ENCODE measurements around the gene CADM2.

The CADM2 gene

DNA sequence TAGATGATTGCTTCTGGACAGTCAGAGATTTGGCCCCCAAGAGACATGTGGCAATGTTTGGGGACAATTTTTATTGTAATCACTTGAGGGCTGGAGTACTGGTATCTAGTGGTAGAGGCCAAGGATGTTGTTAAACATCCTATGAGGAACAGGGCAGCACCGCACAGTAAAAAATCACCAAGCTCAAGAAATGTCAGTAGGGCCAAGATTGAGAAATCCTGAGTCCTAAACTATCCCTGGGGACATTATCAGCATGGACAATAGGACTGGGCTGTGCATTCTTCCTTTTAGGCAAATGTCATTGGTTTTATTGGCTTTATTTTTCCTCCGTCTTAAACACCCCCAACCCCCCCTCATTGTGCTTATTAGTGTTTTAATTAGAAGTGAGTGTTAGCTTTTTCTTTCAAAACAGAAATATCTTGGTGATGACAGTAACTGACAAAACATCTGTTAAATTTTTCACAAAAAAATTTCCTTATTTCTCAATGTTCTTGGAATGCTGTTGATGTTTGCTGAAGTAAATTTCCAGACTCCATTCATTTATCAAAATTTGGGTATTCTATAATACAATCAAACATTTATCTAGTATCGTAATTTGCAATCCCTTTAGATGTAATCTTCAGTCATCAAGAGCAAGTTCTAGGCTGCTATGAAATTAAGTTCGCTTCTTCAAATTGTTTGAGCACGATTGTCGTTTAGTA, 1087.8 kb downstream of the CADM2 start:
- no peak for DNase-seq

DNA sequence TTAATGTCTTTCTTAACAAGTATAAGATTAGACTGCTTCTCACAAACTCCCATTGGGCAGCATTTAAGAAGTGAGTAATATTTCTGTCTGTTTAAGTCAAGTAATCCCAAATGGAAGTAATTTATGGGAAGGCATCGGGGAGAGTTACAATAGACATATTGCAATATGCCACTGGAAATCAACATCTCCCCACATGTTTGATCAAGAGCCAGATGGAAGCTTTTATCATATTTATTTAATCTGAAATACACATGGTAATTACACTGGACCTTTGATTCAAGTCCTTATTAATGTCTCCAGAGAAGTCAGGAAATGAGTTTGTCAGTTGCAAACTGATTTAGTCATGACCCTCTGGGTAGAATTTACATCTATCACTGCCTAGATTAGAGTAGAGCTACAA, 1088.4 kb downstream of the CADM2 start:
- DNase-seq = no peak

DNA sequence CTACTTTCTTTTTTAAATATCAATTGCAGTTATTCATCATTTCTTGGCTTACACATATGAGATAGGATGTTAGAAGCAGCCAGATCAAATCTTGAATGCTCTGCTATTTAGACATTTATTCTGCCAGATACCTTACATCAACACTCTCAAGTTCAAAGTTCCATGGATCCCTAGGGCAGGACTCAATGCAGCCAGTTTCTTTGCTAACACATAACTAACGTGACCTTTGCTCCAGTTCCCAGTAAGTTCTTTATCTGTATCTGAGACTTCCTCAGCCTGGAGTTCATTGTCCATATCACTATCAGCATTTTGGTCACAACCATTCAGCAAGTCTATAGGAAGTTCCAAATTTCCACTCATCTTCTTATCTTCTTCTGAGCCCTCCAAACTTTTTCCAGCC, 1092.3 kb downstream of the CADM2 start:
- DNase-seq = no peak

DNA sequence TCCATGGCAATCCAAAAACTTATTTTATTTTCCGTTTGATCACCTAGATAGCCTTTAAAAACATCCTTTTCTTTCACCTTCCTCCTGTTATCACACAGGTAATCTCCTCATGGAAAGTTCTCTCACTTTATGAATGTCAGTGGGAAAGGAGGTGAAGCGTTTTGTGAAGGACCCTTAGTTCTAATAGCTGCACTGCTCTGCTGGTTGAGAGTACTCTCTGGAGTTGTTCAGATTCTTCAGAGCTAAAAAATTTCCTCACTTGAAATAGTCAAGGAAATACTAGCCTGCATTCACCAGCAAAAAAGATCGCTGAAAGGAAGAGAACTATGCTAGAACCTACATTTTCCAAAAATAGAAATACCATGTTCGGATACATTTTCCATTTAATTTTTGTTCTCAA, 1097.2 kb downstream of the CADM2 start:
- no peak for DNase-seq

GRCh38 chr3:86056962-86057361, 1098.2 kb downstream of the CADM2 start:
- DNase-seq = no peak

DNA sequence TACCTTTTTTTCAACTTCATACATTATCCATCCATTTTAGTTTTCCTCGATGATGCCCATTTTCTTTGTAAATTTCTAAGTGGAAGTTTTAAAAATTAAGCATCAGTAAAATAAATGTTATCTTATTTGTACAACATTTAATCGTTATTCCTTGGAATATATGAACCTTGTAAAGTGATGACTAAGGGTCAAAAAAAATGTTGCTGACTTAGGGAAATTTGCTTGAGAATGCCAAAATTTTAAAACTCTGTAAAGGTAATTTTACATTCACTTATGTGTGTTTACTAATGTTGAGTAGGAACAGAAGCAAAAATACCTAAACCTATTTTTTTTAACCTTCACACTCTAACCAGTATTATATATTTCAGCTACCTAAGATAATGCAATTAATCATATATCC, 1115.0 kb downstream of the CADM2 start:
- DNase-seq = no peak

GRCh38 chr3:86087160-86087871, 1128.5 kb downstream of the CADM2 start:
- no peak for DNase-seq

DNA sequence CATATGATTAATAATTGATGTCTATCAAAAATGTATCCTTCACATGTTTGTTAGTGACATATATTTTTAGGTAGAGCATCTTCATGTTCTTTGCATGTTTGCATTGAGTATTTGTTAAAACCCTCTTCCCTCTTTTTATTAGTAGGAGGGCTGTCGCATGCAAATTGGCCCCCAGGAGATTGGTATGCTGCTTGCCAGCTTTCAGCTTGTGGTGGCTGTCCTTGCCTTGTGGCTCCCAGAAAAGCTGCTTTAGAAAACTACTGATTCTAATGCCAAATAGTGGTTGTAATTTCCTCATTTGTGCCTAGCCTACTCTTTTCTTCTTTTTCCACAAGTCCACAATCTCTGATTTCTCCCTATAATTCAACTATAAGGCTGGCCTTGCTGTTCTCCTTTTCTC, 1145.4 kb downstream of the CADM2 start:
- DNase-seq = no peak

DNA sequence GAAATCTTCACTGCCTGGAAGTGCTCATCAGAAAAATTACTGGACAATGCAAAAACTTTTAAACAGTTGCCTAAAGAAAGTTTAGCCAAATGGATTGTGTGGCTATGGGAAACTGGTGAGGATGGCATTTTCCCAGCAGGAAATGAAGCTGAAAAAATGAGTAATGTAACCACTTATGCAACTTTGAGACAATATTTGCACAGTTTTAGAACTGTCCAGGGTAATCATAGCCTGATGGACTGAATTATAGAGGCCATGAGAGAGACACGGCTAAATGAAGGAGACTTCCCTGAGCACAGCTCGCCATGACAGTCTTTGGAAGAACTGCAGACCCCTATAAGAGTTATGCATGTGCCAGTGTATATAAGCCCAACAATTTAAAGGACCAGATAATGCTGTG, 1150.6 kb downstream of the CADM2 start:
- no peak for DNase-seq

Data from fibroblast of upper back skin (primary cell).